ENCODE data around the gene HS3ST5.

DNA sequence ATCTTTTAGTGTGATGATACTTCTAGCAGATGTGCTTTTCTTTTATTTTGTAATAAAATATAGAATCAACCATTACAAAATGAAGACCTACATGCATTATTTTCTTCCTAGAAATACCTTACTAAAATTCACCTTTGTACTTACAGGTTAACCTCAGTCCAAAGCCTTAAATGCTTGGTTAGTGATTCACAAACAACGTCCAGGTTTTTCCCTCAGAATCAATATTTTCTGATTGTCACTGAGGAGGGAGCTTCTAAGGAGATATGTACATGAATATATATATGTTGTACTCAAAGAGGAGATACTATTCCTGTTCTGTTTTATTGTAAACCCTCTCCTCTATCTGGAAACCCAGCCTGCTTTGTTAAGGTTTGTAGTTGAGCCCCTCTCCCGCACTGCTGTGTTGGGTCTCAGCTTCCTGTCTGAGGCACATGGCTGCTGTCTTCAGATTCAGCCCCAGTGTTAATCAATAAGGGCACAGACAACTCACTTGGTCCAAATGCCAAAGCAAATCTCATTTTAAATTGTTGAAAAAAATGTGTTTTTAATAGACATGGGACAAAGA is 33.9 kb upstream of the HS3ST5 start:
- TF ChIP-seq, protein P1, sequence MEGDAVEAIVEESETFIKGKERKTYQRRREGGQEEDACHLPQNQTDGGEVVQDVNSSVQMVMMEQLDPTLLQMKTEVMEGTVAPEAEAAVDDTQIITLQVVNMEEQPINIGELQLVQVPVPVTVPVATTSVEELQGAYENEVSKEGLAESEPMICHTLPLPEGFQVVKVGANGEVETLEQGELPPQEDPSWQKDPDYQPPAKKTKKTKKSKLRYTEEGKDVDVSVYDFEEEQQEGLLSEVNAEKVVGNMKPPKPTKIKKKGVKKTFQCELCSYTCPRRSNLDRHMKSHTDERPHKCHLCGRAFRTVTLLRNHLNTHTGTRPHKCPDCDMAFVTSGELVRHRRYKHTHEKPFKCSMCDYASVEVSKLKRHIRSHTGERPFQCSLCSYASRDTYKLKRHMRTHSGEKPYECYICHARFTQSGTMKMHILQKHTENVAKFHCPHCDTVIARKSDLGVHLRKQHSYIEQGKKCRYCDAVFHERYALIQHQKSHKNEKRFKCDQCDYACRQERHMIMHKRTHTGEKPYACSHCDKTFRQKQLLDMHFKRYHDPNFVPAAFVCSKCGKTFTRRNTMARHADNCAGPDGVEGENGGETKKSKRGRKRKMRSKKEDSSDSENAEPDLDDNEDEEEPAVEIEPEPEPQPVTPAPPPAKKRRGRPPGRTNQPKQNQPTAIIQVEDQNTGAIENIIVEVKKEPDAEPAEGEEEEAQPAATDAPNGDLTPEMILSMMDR (IDR thresholded peaks at IDR 0.05 in 8 of 11, conservative IDR thresholded peaks at IDR 0.05 in 3 of 11), result no peak
- no peak for TF ChIP-seq POLR2AphosphoS5 (IDR thresholded peaks at IDR 0.05)
